Activated CD8-positive, alpha-beta memory T cell treated with anti-CD3 and anti-CD28 coated beads for 36 hours (primary cell): Measurements from ENCODE around the gene DICER1. TPM values are rescaled to one million over a fixed set of nuclear protein-coding genes. Genes with fewer than 3 reads are reported as not detected.

Source experiments
- CTCF ChIA-PET: fragments of 350-600 bp; sonication (Branson Sonifier 250); formaldehyde crosslinking; loops from one replicate; lab custom pipeline; 2021; ENCODE audit warnings: antibody characterized with exemption; lab: Charles Lee
- POLR2A ChIA-PET: fragments of 350-600 bp; sonication (Branson Sonifier 250); formaldehyde crosslinking; loops from one replicate; lab custom pipeline; 2021; ENCODE audit warnings: antibody characterized with exemption; lab: Charles Lee
- total RNA-seq, 2 experiments: library from RNA; stranded (reverse); gene quantifications; one replicate each; pipeline ENCODE4 v1.2.3, GENCODE V29; 2021

DICER1 gene
- total RNA-seq, 2 experiments from 2014 or later, result 58.0 to 59.4 TPM

- CTCF ChIA-PET, result interaction anchor here (0.7 kb wide), 1 partner anchor 453 kb away, joined by 5 read pairs; no protein-coding TSS in a partner anchor
- POLR2A ChIA-PET, result no interaction called here
Observed at GRCh38 chr14:95052016-95052585, 105.2 kb downstream of the DICER1 start.

GRCh38 chr14:95049952-95050351 is 107.4 kb downstream of the DICER1 start:
- CTCF ChIA-PET, result no interaction called here
- POLR2A ChIA-PET, result no interaction called here

GRCh38 chr14:95048771-95049312 is 108.5 kb downstream of the DICER1 start:
- POLR2A ChIA-PET, result no interaction called here
- CTCF ChIA-PET, result no interaction called here

- ChIA-PET POLR2A (no interaction called here), CTCF (no interaction called here)
Observed at GRCh38 chr14:95047754-95048153, 109.6 kb downstream of the DICER1 start.

- POLR2A ChIA-PET, result no interaction called here
Observed at GRCh38 chr14:95046711-95047681, 110.3 kb downstream of the DICER1 start.

GRCh38 chr14:95045836-95046430 is 111.4 kb downstream of the DICER1 start:
- ChIA-PET CTCF (no interaction called here), POLR2A (no interaction called here)

More at GRCh38 chr14:95046711-95047681, 110.3 kb downstream of the DICER1 start:
- CTCF ChIA-PET, result no interaction called here

GRCh38 chr14:95045106-95045701 is 112.1 kb downstream of the DICER1 start:
- POLR2A ChIA-PET, result no interaction called here
- CTCF ChIA-PET, result no interaction called here

- ChIA-PET POLR2A (no interaction called here), CTCF (no interaction called here)
Observed at GRCh38 chr14:95044463-95045105, 112.7 kb downstream of the DICER1 start.

GRCh38 chr14:95043732-95044462 is 113.4 kb downstream of the DICER1 start:
- ChIA-PET CTCF (no interaction called here), POLR2A (no interaction called here)

- CTCF ChIA-PET, result no interaction called here
- POLR2A ChIA-PET, result no interaction called here
Observed at GRCh38 chr14:95043314-95043713, 114.0 kb downstream of the DICER1 start.

- POLR2A ChIA-PET, result interaction anchor here (1.1 kb wide), 1 partner anchor 28 kb away, joined by 4 read pairs; no protein-coding TSS in a partner anchor
- CTCF ChIA-PET, result no interaction called here
Observed at GRCh38 chr14:95041477-95042020, 115.8 kb downstream of the DICER1 start.

GRCh38 chr14:95040708-95041476 is 116.4 kb downstream of the DICER1 start:
- CTCF ChIA-PET, result no interaction called here
- POLR2A ChIA-PET, result interaction anchor here (1.1 kb wide), 1 partner anchor 29 kb away, joined by 4 read pairs; no protein-coding TSS in a partner anchor

- CTCF ChIA-PET, result no interaction called here
- POLR2A ChIA-PET, result no interaction called here
Observed at GRCh38 chr14:95039993-95040348, 117.4 kb downstream of the DICER1 start.

GRCh38 chr14:95039259-95039992 is 117.9 kb downstream of the DICER1 start:
- ChIA-PET POLR2A (no interaction called here), CTCF (no interaction called here)

- CTCF ChIA-PET, result no interaction called here
- POLR2A ChIA-PET, result no interaction called here
Observed at GRCh38 chr14:95038521-95039250, 118.6 kb downstream of the DICER1 start.

- CTCF ChIA-PET, result no interaction called here
- POLR2A ChIA-PET, result no interaction called here
Observed at GRCh38 chr14:95037273-95037672, 120.1 kb downstream of the DICER1 start.
